Activated CD8-positive, alpha-beta T cell treated with anti-CD3 and anti-CD28 coated beads for 36 hours (primary cell): ENCODE results near the gene PRR30. TPM values are rescaled to one million over a fixed set of nuclear protein-coding genes. Genes with fewer than 3 reads are reported as not detected.

Source experiments
- ATAC-seq: fragments of 200-7000 bp; cut with Tn5 transposase; one replicate; pipeline ENCODE4 v1.10.0; 2021; ENCODE audit warnings: mild to moderate bottlenecking, moderate library complexity
- CTCF ChIA-PET: fragments of 350-600 bp; sonication (Branson Sonifier 250); formaldehyde crosslinking; loops from one replicate; lab custom pipeline; 2021; ENCODE audit warnings: antibody characterized with exemption; lab: Charles Lee
- POLR2A ChIA-PET: fragments of 350-600 bp; sonication (Branson Sonifier 250); formaldehyde crosslinking; loops from one replicate; lab custom pipeline; 2021; ENCODE audit warnings: antibody characterized with exemption; lab: Charles Lee
- DNase-seq: peaks from one replicate; pipeline ENCODE4 v3.0.0-alpha.2; 2020
- H3K27ac Mint-ChIP-seq: one replicate; pipeline ENCODE4 v1.8.0; 2021; ENCODE audit warnings: mild to moderate bottlenecking, mixed read lengths
- H3K27me3 Mint-ChIP-seq: one replicate; pipeline ENCODE4 v1.8.0; 2021; ENCODE audit warnings: mixed read lengths
- H3K36me3 Mint-ChIP-seq: one replicate; pipeline ENCODE4 v1.8.0; 2021; ENCODE audit warnings: low read depth, mixed read lengths
- H3K4me1 Mint-ChIP-seq: one replicate; pipeline ENCODE4 v1.8.0; 2021; ENCODE audit warnings: low read depth, mixed read lengths
- H3K4me3 Mint-ChIP-seq: one replicate; pipeline ENCODE4 v1.8.0; 2021; ENCODE audit warnings: mild to moderate bottlenecking, moderate library complexity, mixed read lengths
- H3K9me3 Mint-ChIP-seq: one replicate; pipeline ENCODE4 v1.8.0; 2021; ENCODE audit warnings: mixed read lengths
- intact Hi-C: fragments of 100-400 bp; cut with micrococcal nuclease; formaldehyde crosslinking; loops from one replicate; pipeline ENCODE4 v1.10.0; 2022
- total RNA-seq, 2 experiments: library from RNA; stranded (reverse); gene quantifications; one replicate each; pipeline ENCODE4 v1.2.3, GENCODE V29; 2021
- TF ChIP-seq, protein P1 (sequence below): fragments of 200-600 bp; IDR thresholded peaks from one replicate; pipeline ENCODE4 v1.8.0; 2022; ENCODE audit warnings: antibody characterized with exemption, mild to moderate bottlenecking

The PRR30 gene
- total RNA-seq, 2 experiments from 2014 or later = not detected

DNA sequence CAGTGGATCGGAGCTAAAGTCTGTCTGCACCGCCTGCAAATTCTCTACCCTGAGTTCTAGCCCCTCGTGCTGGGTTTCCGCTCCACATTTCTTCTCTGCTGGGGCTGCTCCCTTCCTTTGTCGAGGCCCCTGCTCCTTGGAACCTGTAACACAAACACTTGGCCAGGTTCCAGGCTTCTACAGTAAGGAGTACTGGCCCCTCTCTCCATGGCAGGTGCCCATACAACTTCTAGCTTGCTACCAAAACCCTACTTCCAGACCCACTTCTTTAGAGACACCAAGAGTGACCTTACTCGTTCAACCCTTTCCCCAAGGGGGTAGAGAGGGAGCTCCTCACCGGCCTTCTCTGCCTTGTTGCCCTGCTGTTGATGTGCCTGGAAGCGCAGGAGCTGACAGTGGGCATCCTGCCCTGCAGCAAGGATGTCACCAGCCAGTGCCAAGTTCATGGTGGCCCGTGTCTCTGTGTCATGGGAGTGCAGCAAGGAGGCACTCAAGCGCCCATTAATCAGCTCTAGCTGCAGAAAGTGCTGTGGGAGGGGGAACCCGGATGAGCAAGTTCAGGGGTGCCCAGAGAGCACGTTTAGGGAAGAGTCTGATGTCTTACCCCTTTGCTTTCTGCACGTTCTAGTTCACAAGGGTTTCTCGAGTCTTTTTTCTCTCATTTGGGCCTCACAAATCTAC is 5.9 kb downstream of the PRR30 start:
- TF ChIP-seq, protein P1, sequence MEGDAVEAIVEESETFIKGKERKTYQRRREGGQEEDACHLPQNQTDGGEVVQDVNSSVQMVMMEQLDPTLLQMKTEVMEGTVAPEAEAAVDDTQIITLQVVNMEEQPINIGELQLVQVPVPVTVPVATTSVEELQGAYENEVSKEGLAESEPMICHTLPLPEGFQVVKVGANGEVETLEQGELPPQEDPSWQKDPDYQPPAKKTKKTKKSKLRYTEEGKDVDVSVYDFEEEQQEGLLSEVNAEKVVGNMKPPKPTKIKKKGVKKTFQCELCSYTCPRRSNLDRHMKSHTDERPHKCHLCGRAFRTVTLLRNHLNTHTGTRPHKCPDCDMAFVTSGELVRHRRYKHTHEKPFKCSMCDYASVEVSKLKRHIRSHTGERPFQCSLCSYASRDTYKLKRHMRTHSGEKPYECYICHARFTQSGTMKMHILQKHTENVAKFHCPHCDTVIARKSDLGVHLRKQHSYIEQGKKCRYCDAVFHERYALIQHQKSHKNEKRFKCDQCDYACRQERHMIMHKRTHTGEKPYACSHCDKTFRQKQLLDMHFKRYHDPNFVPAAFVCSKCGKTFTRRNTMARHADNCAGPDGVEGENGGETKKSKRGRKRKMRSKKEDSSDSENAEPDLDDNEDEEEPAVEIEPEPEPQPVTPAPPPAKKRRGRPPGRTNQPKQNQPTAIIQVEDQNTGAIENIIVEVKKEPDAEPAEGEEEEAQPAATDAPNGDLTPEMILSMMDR = no peak
- peaks cover 16% of the 10 kb centered on the region for H3K4me1 Mint-ChIP-seq
- H3K27ac Mint-ChIP-seq = peak overlapping the region; percentile 82
- H3K36me3 Mint-ChIP-seq = peaks cover 31% of the 10 kb centered on the region
- intact Hi-C loops = no loop called here
- ATAC-seq (peak; percentile 14), DNase-seq (peak; percentile 48)
- H3K9me3 Mint-ChIP-seq = no peaks in the 10 kb centered on the region
- H3K4me3 Mint-ChIP-seq = peak overlapping the region; percentile 88
- ChIA-PET POLR2A (interaction anchor here (0.7 to 4.2 kb wide), 9 partner anchors 10 to 100 kb away, joined by 3 to 28 read pairs (median 3); partner anchors contain the start of genes ABHD1 and AGBL5), CTCF (interaction anchor here (0.8 to 3.3 kb wide), 20 partner anchors 9 to 170 kb away, joined by 3 to 14 read pairs (median 4); partner anchors contain the start of gene ABHD1)
- no peaks in the 10 kb centered on the region for H3K27me3 Mint-ChIP-seq

DNA sequence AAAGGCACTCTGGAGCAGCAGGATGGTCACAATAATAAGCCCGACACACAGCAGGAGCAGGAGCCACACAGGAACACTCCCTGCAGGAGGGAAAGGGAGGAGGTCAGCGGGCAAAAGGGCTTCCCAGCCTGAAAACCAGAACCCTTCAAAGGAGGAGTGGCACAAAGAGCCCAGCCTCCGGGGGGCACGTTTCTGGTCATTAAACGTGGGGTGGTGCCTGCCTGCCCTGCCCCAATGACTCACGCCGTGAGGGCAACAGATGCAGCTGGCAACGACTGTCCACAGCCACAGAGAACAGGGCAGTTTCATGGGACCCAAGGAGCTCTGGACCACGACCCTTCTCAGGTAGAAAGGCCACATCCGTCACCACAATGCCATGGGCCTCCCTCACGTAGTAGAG is 7.8 kb downstream of the PRR30 start:
- CTCF ChIA-PET = interaction anchor here (0.9 to 3.3 kb wide), 4 partner anchors 7 to 148 kb away, joined by 3 to 14 read pairs (median 6); partner anchors contain the start of gene ABHD1
- TF ChIP-seq, protein P1 = no peak
- ATAC-seq (no peak), DNase-seq (no peak)
- H3K27ac Mint-ChIP-seq = no peak overlapping the region
- H3K4me1 Mint-ChIP-seq = peaks cover 16% of the 10 kb centered on the region
- H3K4me3 Mint-ChIP-seq = no peak overlapping the region
- peaks cover 31% of the 10 kb centered on the region for H3K36me3 Mint-ChIP-seq
- POLR2A ChIA-PET = interaction anchor here (0.6 to 4.2 kb wide), 4 partner anchors 8 to 191 kb away, joined by 3 to 28 read pairs (median 8); partner anchors contain the start of genes ABHD1 and AGBL5
- no peaks in the 10 kb centered on the region for H3K9me3 Mint-ChIP-seq
- no peaks in the 10 kb centered on the region for H3K27me3 Mint-ChIP-seq
- intact Hi-C loops = no loop called here

DNA sequence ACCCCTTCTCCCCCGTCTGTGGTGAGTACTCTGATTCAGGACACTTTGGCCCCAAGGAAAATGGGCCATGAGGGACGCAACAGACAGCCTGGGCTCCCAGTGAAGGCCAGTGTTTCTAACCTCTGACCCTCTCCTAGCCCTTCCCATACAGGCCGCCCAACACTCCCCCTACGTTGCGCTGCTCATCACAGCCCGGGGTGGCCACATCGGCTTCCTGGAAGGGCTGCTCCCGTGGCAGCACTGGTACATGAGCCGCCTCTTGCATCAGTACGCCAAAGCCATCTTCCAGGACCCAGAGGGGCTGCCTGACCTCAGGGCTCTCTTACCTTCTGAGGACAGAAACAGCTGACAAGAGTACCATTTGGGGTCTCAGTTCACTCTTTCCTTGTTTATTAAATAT is 8.8 kb downstream of the PRR30 start:
- POLR2A ChIA-PET = no interaction called here
- intact Hi-C loops = no loop called here
- peak overlapping the region; percentile 48 for H3K27ac Mint-ChIP-seq
- DNase-seq (no peak), ATAC-seq (no peak)
- no peaks in the 10 kb centered on the region for H3K9me3 Mint-ChIP-seq
- CTCF ChIA-PET = no interaction called here
- no peak overlapping the region for H3K4me3 Mint-ChIP-seq
- H3K27me3 Mint-ChIP-seq = no peaks in the 10 kb centered on the region
- TF ChIP-seq, protein P1 = no peak
- peaks cover 31% of the 10 kb centered on the region for H3K36me3 Mint-ChIP-seq
- H3K4me1 Mint-ChIP-seq = peaks cover 16% of the 10 kb centered on the region

DNA sequence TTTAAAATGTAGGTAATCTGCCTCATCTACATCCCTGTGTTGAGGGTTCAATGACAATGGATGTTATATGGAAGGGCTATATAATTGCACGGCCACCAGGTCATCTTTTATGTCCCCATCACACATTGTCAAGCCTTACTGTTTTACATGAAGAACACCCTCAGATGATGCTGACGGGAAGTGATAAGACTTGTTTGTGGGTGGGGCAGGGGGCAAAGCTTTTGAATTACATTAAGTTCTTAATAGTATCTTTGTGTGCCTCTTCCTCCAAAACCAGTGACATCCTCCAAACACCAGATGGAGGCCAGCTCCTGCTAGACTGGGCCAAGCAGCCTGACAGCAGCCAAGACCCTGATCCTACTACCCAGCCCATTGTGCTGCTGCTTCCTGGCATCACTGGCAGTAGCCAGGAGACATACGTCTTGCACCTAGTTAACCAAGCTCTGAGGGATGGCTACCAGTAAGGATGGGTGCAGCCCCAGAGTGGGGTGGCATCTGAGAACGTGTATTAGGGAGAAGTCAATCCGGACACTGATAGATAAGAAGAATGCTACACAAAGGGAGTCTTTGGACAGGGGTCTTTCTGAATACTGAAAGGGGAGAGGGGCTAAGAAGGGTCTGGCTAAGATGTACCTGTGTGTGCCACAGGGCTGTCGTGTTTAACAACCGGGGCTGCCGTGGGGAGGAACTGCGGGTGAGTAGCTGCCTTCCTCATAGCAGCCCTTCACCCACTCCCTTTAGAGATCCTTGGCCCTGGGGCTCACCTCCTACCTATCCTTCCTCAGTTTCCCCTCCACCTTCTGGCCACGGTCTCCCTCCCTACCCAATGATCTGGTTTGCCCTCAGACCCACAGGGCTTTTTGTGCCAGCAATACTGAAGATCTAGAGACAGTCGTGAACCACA is 10.3 kb downstream of the PRR30 start:
- Mint-ChIP-seq H3K4me3 (no peak overlapping the region), H3K27ac (peak overlapping the region; percentile 16), H3K27me3 (no peaks in the 10 kb centered on the region), H3K36me3 (peaks cover 30% of the 10 kb centered on the region), H3K9me3 (no peaks in the 10 kb centered on the region), H3K4me1 (peaks cover 16% of the 10 kb centered on the region)
- POLR2A ChIA-PET = no interaction called here
- ATAC-seq (no peak), DNase-seq (no peak)
- CTCF ChIA-PET = no interaction called here
- intact Hi-C loops = no loop called here
- TF ChIP-seq, protein P1 = no peak
